Stimulated activated CD4-positive, alpha-beta T cell treated with anti-CD3 and anti-CD28 coated beads, Interleukin-1b, Interleukin-23, amount 100 ng/mL, for 24 hours (primary cell): ENCODE measurements around the gene CELSR1.
"Not testable (repeated sequence)": the region's sequence is repeated elsewhere in the genome, so short reads cannot be mapped to it uniquely, and the experiment has no call there.

Experiments
- DNase-seq, 4 experiments: peaks; one replicate each; pipeline ENCODE4 v3.0.0-alpha.2; 2020; ENCODE audit warnings: low read depth in 4 of 4, low spot score in 1 of 4

Gene CELSR1

GRCh38 chr22:46406791-46407190 lies 130.6 kb downstream of the CELSR1 start:
- DNase-seq, result no peak

GRCh38 chr22:46406349-46406748 lies 131.1 kb downstream of the CELSR1 start:
- no peak for DNase-seq

GRCh38 chr22:46405901-46406300 lies 131.5 kb downstream of the CELSR1 start:
- DNase-seq, result no peak

GRCh38 chr22:46403880-46404279 lies 133.5 kb downstream of the CELSR1 start:
- DNase-seq, result not testable (repeated sequence)

- DNase-seq, result no peak
These were observed 134.9 kb downstream of the CELSR1 start for GRCh38 chr22:46402505-46402904.

- DNase-seq, result no peak
These were observed 136.1 kb downstream of the CELSR1 start for GRCh38 chr22:46401370-46401769.

- no peak for DNase-seq
These were observed 138.0 kb downstream of the CELSR1 start for GRCh38 chr22:46399251-46400024.

- DNase-seq, result no peak
These were observed 139.5 kb downstream of the CELSR1 start for GRCh38 chr22:46397951-46398350.

- no peak for DNase-seq
These were observed 139.9 kb downstream of the CELSR1 start for GRCh38 chr22:46397514-46397913.

GRCh38 chr22:46397049-46397448 lies 140.4 kb downstream of the CELSR1 start:
- DNase-seq, result not testable (repeated sequence)

GRCh38 chr22:46395145-46395544 lies 142.3 kb downstream of the CELSR1 start:
- no peak for DNase-seq

GRCh38 chr22:46394622-46395021 lies 142.8 kb downstream of the CELSR1 start:
- DNase-seq, result no peak

- no peak for DNase-seq
These were observed 143.5 kb downstream of the CELSR1 start for GRCh38 chr22:46393873-46394272.

- no peak for DNase-seq
These were observed 145.1 kb downstream of the CELSR1 start for GRCh38 chr22:46392137-46392844.

GRCh38 chr22:46391486-46392136 lies 145.8 kb downstream of the CELSR1 start:
- no peak for DNase-seq

GRCh38 chr22:46390652-46391301 lies 146.6 kb downstream of the CELSR1 start:
- DNase-seq, result no peak

GRCh38 chr22:46390105-46390651 lies 147.2 kb downstream of the CELSR1 start:
- DNase-seq, result no peak

GRCh38 chr22:46389081-46389480 lies 148.3 kb downstream of the CELSR1 start:
- DNase-seq, result no peak

- DNase-seq, result no peak
These were observed 148.8 kb downstream of the CELSR1 start for GRCh38 chr22:46388647-46389046.

- no peak for DNase-seq
These were observed 149.7 kb downstream of the CELSR1 start for GRCh38 chr22:46387748-46388147.

- no peak for DNase-seq
These were observed 151.1 kb downstream of the CELSR1 start for GRCh38 chr22:46386312-46386711.
